VCaP (cell line): ENCODE data around the gene CHAC1.

Experiments used
- H3K27ac ChIP-seq: fragments of 450-650 bp; 2 replicates; pipeline ENCODE4 v1.5.1; 2017
- CTCF ChIP-seq: fragments of 450-650 bp; conservative IDR thresholded peaks from 2 replicates; pipeline ENCODE4 v1.5.1; 2017; ENCODE audit warnings: mild to moderate bottlenecking, moderate library complexity

The CHAC1 gene

GRCh38 chr15:40941528-40942336 is 11.5 kb upstream of the CHAC1 start:
- TF ChIP-seq CTCF = peak; percentile 96
- peak overlapping the region; percentile 85 for H3K27ac ChIP-seq

- TF ChIP-seq CTCF = no peak
- H3K27ac ChIP-seq = peak overlapping the region; percentile 85
These were observed 10.9 kb upstream of the CHAC1 start for GRCh38 chr15:40942337-40942854.

GRCh38 chr15:40942878-40943277 is 10.4 kb upstream of the CHAC1 start:
- no peak overlapping the region for H3K27ac ChIP-seq
- no peak for TF ChIP-seq CTCF

- no peak for TF ChIP-seq CTCF
- H3K27ac ChIP-seq = no peak overlapping the region
These were observed 9.4 kb upstream of the CHAC1 start for GRCh38 chr15:40943764-40944365.

GRCh38 chr15:40944510-40945296 is 8.6 kb upstream of the CHAC1 start:
- no peak overlapping the region for H3K27ac ChIP-seq
- no peak for TF ChIP-seq CTCF

- H3K27ac ChIP-seq = no peak overlapping the region
- no peak for TF ChIP-seq CTCF
These were observed 4.4 kb upstream of the CHAC1 start for GRCh38 chr15:40948706-40949473.
